HG03280 (cell line): ENCODE data around the gene RALGPS1.

ENCODE experiments used
- ATAC-seq: cut with Tn5 transposase; IDR thresholded peaks from one replicate; pipeline ENCODE4 v1.9.1; 2021; ENCODE audit warnings: mild to moderate bottlenecking, moderate library complexity; ENCODE audit not compliant: unreplicated experiment

Gene RALGPS1

DNA sequence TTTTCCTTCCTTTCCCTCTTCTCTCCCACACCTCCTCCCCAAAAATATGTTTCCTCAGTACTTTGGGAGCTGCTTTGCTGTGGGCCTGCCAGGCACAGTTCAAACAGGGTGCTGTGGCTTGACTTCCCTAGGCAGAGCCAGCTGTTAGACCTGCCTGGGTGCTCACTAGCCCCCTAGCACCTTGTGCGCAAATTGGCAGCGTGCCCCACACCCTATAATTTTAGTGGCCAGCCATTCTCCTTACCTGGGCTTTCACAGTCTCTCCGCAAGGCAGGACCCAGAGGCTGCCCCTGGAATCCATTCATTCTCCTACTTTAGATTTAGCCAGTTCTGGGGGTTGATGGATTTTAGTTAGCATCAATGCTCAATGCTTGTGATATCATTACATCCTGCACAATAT is 135.6 kb downstream of the RALGPS1 start:
- no peak for ATAC-seq

DNA sequence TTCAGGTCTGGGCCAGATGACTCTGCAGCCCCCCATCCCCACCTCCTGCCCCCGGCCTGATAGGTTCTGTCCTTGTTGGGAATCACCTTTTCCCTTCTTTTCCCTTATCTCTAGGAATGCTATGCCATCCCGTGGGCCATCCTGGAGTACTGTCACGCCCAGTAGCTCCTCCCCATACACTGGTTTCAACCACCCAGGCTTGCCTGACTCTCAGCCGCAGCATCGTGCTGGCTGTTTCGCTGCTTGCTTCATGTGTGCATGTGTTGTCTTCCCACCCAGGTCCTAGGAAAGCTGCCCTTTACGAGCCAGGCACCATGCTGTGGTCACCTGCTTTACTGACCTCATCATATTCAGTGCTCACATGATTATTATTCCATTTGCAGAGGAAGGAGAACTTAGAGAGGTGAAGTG is 136.0 kb downstream of the RALGPS1 start:
- no peak for ATAC-seq

DNA sequence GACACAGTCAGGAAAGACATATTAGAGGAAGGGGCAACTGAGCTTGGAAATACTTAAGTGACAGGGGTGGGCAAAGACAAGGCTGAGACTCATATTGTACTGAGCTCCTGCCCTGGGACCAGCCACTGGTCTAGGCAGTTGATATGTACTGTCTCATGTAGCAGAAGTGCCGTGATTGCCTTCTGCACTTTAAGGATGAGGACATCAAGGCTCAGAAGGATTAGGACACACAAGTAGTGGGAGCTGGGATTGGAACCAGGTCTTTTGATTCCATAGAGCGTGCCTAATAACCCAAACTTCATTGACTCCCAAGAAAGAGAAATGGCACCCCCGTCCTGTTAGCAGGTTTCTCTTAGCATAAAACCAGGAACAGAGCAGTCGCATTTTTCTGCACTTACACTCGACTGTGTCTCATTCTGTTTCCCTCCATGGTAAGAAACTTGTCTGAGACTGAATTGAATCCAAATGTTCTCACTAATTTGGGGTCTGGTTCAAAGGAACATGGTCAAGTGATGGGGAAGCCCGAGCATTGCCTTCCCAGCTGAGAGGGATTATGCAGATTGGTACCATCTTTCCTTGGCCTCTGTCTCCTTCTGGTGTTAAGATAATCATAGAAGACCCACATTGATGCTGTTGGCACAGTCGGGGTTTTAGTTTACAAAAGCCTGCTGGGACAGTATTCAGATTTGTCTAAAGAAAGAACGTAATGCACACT is 137.5 kb downstream of the RALGPS1 start:
- ATAC-seq, result no peak

DNA sequence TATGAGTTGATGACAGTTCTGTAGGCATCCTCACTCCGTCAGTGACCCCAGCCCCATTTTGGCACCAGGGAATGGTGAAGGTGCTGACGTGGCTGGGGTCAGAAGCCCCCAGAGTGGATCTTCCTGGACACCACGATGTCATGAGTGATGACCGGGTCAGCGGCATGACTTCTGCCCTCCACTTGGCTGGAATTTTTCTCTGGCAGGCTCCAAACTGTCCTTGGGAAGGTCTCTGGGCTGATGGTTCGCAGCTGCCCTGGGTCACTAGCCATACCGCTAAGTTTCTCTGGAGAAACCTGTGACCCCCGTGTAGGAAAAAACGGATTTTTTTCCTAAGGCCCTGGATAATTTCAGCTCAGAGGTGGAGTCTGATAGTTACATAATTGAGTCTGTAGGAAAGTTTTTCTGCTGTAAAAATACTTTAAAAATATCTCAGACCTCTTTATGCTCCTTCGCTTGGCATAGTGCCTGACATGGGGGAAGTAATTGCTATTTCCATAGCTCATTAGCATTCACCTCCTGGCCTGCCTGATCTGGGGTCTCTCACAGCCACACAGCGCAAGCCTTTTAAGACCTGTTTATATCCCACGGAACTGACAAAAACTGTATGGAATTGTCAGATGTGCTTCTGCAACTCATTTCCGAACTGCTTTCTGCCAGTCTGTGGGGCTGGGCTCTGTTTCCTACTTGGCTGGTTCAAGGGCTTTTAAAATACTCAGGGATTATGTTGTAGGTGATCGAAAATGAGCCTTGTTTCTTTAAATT is 138.7 kb downstream of the RALGPS1 start:
- no peak for ATAC-seq

DNA sequence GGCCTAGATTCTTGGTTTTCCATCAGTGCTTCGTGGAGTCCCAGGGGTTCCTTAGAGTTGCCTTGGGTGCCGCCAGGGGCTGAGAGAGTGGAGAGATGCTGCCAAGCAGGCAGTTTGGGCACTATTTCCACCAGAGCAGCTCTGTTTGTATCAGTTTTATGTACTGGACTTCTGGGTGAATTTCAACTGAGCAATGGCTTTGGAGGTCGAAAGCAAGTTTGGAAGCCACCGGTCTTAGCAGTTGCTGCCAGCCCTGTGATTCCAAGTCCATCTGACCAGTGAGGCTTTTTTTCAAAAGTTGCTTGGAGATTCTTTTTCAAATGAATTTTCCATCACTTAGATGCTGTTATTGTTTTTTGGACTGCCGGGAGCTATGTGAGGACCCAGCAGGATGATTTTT is 139.4 kb downstream of the RALGPS1 start:
- ATAC-seq, result no peak

DNA sequence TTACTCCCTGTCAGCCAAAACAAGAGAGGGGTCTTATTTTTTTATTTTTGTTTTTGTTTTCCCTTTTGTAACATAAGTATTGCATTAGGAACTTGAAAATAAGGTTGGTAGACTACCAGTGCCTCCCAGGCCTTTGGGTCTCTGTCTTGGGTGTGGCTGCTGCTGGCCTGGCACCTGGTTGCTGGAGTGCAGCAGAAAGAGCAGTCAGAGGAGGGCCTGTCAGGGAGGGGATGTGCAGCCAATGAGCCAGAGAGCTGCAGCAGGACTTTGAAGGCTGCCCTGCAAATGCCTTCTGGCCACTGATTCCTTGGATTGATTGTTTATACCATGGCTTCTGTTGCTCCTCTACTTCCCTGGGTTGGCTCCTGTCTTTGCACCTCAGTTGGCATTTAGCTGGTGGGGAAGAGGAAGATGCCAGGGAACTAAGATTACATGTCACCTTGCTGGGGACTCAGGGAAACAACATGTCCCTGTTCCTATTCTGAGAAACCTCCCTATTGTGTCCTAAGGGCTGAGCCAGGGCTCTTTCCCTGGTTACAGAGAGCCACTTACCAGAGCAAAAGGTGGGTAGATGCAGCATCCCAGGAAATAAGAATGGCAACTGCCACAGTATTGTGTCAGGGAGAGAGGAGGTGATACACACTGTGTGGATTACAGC is 141.3 kb downstream of the RALGPS1 start:
- no peak for ATAC-seq

DNA sequence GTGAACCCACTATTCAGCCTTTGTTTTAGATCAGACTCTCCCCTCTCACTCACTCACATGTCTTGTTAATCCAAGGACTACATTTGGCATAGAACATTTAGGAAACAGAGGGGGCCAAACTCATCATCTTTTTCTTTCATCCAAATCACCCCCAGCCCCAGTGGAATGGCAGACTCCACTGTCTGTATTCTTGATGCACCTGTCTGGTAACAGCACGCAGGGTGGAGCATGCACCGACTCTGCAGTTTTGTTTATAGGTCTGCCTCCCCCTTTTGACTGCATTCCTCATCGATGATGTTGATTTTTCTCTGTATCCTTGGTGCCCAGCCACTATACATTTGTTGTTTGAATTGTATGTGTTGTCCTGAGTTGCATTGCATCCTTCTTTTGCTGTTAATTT is 141.9 kb downstream of the RALGPS1 start:
- ATAC-seq, result no peak

DNA sequence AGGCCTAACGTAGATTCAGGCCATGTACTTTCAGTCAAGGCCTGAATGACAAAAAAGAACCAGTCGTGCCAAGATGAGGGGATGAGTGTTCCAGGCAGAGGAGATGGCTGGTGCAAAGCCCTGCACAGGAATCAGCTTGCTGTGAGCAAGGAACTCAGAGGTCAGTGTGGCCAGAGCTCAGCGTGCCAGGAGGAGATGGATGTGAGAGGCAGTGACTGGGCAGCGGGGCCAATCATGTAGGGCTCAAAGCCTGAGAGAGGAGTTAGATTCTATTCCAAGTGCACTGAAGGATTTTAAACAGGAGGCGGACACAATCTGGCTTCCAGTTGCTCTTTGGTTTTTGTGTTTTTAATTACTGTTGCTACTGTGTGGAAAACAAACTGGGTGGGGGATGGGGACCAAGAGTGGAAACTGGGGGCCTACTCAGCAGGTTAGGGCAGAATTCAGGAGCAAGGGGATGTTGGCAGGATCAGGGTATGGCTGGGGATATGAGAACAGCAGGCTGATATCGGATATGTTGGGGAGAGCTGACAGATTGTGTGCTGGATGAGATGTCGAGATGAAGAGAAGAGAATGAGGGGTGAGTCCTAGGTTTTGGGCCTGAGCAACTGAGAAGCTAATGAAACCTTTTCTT is 143.5 kb downstream of the RALGPS1 start:
- ATAC-seq, result no peak

DNA sequence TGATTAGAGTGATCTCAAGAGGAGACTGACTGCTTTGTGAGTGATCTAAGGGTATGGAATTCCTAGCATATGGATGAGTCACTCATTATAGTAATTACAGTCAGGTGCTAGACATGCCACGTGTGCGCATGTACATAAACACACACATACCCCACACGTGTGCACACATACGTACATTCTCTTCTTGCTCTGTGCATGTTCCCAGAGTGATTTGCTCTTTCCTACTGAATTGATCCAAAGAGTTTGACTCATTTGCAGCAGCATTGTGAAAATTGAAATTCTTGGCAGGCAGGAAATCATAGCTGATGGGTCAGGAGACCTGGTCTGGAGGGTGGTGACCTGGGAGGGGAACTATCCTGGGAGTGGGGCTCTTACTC is 144.1 kb downstream of the RALGPS1 start:
- no peak for ATAC-seq

DNA sequence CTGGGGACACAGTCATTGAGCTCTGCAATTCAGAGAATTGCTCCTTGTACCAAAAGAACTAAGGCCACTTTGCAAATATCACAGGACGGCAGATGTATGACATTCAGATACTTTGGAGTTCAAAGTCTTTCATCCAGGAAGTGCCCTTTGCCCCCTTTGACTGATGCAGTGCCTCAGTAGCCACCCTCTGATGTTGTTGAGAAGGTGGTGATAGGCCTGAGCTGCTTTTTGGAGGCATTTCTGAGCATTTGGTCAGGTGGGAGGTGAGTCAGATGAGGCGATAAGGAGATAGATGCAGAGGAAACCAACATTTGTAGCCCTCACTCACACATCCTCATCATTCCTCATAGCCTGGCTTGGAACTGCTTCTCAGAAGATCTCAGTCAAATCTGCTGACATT is 144.4 kb downstream of the RALGPS1 start:
- ATAC-seq, result no peak

DNA sequence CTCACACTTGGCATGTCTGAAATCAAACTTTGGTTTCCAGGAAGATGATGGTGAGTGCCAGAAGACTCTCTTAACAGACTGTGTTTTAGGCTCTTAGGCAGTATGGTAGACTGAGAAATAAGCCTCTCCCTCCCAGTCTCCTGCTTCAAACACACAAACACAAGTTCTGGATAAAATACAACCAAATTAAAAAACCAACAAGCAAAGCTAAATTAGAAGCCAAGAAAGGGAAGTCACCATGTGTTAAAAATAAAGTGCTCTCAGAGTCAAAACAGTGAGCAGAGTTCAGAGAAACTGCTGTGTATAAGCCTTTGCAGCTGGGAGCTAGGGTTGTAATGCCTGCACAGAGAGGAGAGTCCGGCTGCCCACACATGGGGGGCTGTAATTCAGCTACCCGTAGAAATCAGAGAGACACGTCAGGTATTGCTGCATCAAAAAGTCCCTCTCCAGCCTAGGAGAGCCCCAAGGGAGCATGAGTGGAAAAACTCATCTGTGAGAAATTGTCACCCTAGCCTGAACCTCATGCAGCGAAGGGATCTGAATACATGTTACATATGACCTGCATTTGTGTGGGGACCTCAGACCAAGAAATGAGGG is 145.3 kb downstream of the RALGPS1 start:
- no peak for ATAC-seq

DNA sequence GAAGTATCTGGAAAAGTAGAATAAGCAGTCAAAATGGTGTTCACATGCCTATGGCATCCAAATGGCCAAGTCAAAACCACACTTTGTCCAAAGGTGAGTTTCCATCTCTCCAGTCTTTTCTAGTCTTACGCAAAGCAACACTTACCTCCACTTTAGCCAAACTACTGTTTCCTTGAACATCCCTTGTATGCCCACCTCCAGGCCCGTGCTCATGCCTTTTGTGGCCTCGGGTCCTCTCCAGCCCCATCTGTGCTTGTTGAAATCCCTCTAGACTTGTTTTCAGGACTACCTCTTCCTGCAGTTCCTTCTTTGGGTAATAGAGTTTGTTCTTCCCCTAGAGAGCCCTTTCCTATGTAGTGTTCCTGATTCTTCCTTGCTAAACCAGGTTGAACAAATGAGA is 146.8 kb downstream of the RALGPS1 start:
- no peak for ATAC-seq

DNA sequence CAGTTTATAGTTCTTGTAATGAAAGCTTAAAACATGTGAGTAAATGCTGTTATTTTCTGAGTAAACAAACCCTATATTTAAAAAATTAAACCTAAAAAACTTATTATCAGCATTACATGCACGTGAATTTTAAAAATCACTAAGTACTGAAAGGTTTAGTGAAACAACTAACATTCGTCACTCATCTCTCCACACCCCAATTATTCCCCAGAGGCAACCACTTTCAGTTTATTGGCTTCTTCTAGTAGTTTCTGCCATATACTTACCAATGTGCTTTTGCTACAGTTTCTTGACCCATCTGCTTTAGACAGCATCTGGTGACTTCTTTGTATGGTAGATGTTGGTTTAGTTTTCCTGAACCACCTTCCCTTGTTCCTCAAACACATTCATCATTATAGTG is 149.8 kb downstream of the RALGPS1 start:
- no peak for ATAC-seq

DNA sequence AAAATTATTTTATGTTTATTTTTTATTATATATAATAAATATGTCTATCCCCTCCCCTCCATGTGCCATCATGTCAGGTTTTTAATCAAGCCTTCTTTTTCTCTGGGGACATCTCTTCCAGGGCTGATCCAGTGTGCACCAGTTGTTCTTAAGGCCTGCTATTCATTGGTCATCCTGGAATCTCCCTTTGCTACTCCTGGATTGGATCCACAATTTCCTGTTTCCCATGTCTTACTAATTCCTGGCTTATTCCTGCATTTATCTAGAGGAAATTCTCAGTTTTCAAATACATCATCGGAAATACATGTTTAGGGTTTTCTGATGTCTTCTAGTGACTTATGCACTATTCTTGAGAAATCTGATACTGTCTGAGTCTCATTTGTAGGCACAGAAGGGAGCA is 151.0 kb downstream of the RALGPS1 start:
- no peak for ATAC-seq

DNA sequence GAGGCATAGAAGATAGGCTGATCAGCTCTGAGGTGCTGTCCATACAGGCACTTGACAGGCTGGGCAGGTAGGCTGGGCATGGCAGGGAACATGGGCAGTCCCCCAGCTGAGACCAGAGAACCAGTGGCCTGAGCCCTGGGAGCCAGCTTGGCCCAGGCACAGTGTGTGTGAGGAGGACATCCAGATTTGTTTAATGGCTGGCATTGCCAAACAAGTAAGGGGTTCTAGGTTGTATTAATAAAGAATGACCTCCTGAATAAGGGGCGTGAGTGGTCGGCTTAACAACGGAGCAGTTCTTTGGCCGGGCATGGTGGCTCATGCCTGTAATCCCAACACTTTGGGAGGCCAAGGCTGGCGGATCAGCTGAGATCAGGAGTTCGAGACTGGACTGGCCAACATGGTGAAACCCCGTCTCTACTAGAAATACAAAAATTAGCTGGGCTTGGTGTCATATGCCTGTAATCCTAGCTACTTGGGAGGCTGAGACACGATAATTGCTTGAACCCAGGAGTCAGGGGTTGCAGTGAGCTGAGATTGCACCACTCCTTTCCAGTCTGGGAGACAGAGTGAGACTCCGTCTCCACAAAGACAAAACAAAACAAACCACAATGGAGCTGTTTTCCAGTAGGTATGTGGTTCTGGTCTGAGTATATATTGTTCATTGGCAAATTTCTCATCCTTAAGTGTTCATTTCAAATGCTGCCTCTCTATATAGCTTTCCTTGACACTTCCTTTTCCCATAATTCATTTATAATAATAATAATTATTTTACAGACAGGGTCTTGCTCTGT is 151.7 kb downstream of the RALGPS1 start:
- ATAC-seq, result no peak

DNA sequence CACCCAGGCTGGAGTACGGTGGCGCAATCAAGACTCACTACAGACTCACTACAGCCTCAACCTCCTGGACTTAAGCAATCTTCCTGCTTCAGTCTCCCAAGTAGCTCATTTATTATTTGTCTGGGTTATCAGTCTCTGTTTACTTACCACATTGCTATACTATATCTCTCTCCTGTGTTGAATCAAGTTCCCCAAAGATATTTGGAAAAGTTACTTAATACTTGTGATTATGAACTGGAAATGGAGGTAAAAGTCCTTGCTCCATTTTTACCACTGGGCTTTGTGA is 152.2 kb downstream of the RALGPS1 start:
- no peak for ATAC-seq

DNA sequence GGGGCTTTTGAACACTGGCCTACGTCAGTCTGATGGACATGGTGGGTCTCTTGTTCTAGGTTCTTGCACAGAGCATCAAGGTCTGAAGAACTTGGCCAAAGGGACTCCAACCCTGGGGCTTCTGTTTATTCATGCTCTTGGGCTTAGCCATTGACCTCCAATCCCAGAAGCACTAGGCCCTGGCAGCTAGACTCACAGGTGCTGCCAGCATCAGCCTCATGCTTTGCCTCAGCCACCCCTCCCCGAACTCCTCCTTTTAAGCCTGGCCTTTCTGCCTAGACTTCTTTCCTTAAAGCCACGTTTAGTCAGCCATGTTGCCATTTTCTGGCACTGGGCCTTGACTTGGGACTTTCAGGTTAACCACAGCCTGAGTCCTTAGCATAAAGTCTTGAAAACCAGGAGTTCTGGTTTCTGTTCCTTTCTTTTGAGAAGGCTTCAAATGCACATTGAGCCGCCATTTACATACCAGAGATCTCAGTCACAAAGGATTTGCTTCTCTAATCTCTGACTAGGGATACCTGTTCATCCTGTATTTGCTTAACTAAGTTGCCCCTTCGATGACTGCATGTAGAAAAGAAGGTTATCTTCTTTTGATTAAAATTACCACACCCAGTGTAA is 153.1 kb downstream of the RALGPS1 start:
- no peak for ATAC-seq

DNA sequence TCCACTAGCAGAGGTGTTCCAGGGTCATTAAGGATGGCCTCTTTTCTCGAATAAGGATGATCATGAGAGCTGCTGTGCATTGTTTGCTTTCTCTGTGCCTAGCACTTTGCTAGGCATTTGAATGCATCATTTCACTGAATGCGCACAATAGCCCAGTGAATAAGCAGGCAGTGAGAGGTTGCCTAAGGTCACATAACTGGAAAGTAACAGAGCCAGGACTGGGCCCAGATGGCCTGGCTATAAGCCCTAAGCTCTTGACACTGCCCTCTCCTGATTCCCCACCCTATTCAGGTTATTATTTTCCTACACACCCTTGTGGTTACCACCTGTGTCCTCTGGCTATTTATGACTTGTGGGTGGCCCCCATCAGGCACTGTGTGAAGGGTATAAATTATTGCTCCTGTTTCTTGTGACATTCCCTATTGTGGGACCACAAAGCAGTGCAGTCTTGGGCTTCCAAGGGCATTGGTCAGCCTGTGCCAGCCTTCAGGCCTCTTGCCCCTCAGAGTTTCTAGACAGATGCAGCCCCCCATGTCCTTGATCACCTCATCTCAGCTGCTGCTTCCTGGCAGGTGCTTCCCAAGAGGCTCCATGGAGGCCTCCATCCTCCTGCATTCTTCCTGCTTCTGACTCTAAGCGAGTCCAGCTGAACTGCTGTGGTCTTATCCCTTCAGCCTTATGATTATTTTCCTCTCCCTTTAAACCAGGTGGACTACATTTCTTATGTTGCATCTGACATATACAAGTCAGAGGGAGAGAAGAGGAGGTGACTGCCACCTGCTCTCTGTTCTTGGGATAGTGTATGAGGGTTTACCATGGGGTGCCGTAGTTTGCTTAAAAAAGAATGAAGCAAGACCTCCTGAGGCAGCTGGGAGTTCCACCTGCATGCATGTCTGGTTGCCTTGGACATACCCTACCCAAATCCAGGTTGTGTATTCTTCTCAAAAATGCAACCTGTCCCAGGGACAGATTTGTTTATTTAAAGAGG is 160.3 kb downstream of the RALGPS1 start:
- no peak for ATAC-seq
